Immature natural killer cell (primary cell): ENCODE results near the gene MEOX1. TPM values are rescaled to one million over a fixed set of nuclear protein-coding genes. Genes with fewer than 3 reads are reported as not detected.

Experiments used
- DNase-seq, 3 donors: peaks; one replicate each; pipeline ENCODE4 v3.0.0; 2022; ENCODE audit warnings: mixed read lengths in 1 of 3
- H3K27ac Mint-ChIP-seq, 6 donors: one replicate each; pipeline ENCODE4 v1.8.0; 2020; ENCODE audit warnings: mixed read lengths in 6 of 6, mild to moderate bottlenecking in 5 of 6, inconsistent platforms in 4 of 6, moderate library complexity in 3 of 6
- H3K27me3 Mint-ChIP-seq, 3 donors: one replicate each; pipeline ENCODE4 v1.8.0; 2020 to 2021; ENCODE audit warnings: low read depth in 3 of 3, mild to moderate bottlenecking in 3 of 3, mixed read lengths in 3 of 3, moderate library complexity in 3 of 3, inconsistent platforms in 1 of 3
- H3K36me3 Mint-ChIP-seq, 3 donors: one replicate each; pipeline ENCODE4 v1.8.0; 2020; ENCODE audit warnings: mixed read lengths in 3 of 3, inconsistent platforms in 2 of 3, mild to moderate bottlenecking in 2 of 3
- H3K4me1 Mint-ChIP-seq, 2 donors: one replicate each; pipeline ENCODE4 v1.8.0; 2020; ENCODE audit warnings: inconsistent platforms in 2 of 2, mild to moderate bottlenecking in 2 of 2, mixed read lengths in 2 of 2, moderate library complexity in 1 of 2
- H3K4me3 Mint-ChIP-seq, 5 donors: one replicate each; pipeline ENCODE4 v1.8.0; 2020; ENCODE audit warnings: mild to moderate bottlenecking in 5 of 5, mixed read lengths in 5 of 5, inconsistent platforms in 3 of 5, moderate library complexity in 3 of 5
- H3K9me3 Mint-ChIP-seq, 6 donors: one replicate each; pipeline ENCODE4 v1.8.0; 2020; ENCODE audit warnings: mild to moderate bottlenecking in 6 of 6, mixed read lengths in 6 of 6, inconsistent platforms in 4 of 6, moderate library complexity in 3 of 6
- polyA plus RNA-seq, 3 donors: library from polyadenylated mRNA; unstranded; fragments of 300-500 nt; fragmentation: Illumina TruSeq; gene quantifications; one replicate each; pipeline ENCODE4 v1.2.3, GENCODE V29; 2021

Gene MEOX1
- polyA plus RNA-seq, 3 donors from 2014 or later: not detected

GRCh38 chr17:43671755-43672519 is 10.2 kb upstream of the MEOX1 start:
- no peaks in the 10 kb centered on the region for H3K4me1 Mint-ChIP-seq
- H3K27me3 Mint-ChIP-seq: peaks cover 2 to 7% (median 3%) of the 10 kb centered on the region in 3 donors
- DNase-seq: no peak
- H3K27ac Mint-ChIP-seq: no peak overlapping the region
- no peak overlapping the region for H3K4me3 Mint-ChIP-seq
- no peaks in the 10 kb centered on the region for H3K36me3 Mint-ChIP-seq
- H3K9me3 Mint-ChIP-seq: no peaks in the 10 kb centered on the region

- H3K4me3 Mint-ChIP-seq: no peak overlapping the region
- H3K9me3 Mint-ChIP-seq: no peaks in the 10 kb centered on the region
- H3K36me3 Mint-ChIP-seq: no peaks in the 10 kb centered on the region
- peaks cover 2 to 7% (median 2%) of the 10 kb centered on the region in 3 donors for H3K27me3 Mint-ChIP-seq
- DNase-seq: no peak
- H3K4me1 Mint-ChIP-seq: no peaks in the 10 kb centered on the region
- no peak overlapping the region for H3K27ac Mint-ChIP-seq
Measured at GRCh38 chr17:43671031-43671692, 9.4 kb upstream of the MEOX1 start.

- Mint-ChIP-seq H3K4me1 (no peaks in the 10 kb centered on the region), H3K9me3 (no peaks in the 10 kb centered on the region), H3K4me3 (no peak overlapping the region), H3K27me3 (peaks cover 2 to 7% (median 5%) of the 10 kb centered on the region in 3 donors), H3K36me3 (no peaks in the 10 kb centered on the region), H3K27ac (no peak overlapping the region)
- no peak for DNase-seq
Measured at GRCh38 chr17:43670645-43671030, 8.9 kb upstream of the MEOX1 start.

GRCh38 chr17:43669971-43670644 is 8.4 kb upstream of the MEOX1 start:
- Mint-ChIP-seq H3K36me3 (no peaks in the 10 kb centered on the region), H3K27ac (no peak overlapping the region), H3K9me3 (no peaks in the 10 kb centered on the region), H3K4me3 (no peak overlapping the region), H3K27me3 (peaks cover 2 to 7% (median 5%) of the 10 kb centered on the region in 3 donors), H3K4me1 (no peaks in the 10 kb centered on the region)
- DNase-seq: no peak

- H3K4me3 Mint-ChIP-seq: no peak overlapping the region
- no peaks in the 10 kb centered on the region for H3K9me3 Mint-ChIP-seq
- no peak overlapping the region for H3K27ac Mint-ChIP-seq
- H3K4me1 Mint-ChIP-seq: no peaks in the 10 kb centered on the region
- no peaks in the 10 kb centered on the region for H3K36me3 Mint-ChIP-seq
- peaks cover 2 to 5% (median 4%) of the 10 kb centered on the region in 3 donors for H3K27me3 Mint-ChIP-seq
- no peak for DNase-seq
Measured at GRCh38 chr17:43667947-43668348, 6.2 kb upstream of the MEOX1 start.

- H3K9me3 Mint-ChIP-seq: no peaks in the 10 kb centered on the region
- no peaks in the 10 kb centered on the region for H3K36me3 Mint-ChIP-seq
- DNase-seq: no peak
- H3K4me1 Mint-ChIP-seq: peaks cover 0 to under 1% of the 10 kb centered on the region in 2 donors
- H3K27ac Mint-ChIP-seq: no peak overlapping the region
- no peak overlapping the region for H3K4me3 Mint-ChIP-seq
- peaks cover 2 to 4% (median 3%) of the 10 kb centered on the region in 3 donors for H3K27me3 Mint-ChIP-seq
Measured at GRCh38 chr17:43667506-43667905, 5.8 kb upstream of the MEOX1 start.

GRCh38 chr17:43665937-43666236 is 4.2 kb upstream of the MEOX1 start:
- peaks cover 0 to 4% of the 10 kb centered on the region in 2 donors for H3K4me1 Mint-ChIP-seq
- no peaks in the 10 kb centered on the region for H3K9me3 Mint-ChIP-seq
- no peak overlapping the region for H3K4me3 Mint-ChIP-seq
- no peaks in the 10 kb centered on the region for H3K36me3 Mint-ChIP-seq
- H3K27me3 Mint-ChIP-seq: peaks cover 2 to 5% (median 3%) of the 10 kb centered on the region in 3 donors
- no peak overlapping the region for H3K27ac Mint-ChIP-seq
- no peak for DNase-seq

GRCh38 chr17:43665084-43665936 is 3.6 kb upstream of the MEOX1 start:
- no peak overlapping the region for H3K4me3 Mint-ChIP-seq

GRCh38 chr17:43664096-43664495 is 2.4 kb upstream of the MEOX1 start:
- Mint-ChIP-seq H3K9me3 (no peaks in the 10 kb centered on the region), H3K36me3 (no peaks in the 10 kb centered on the region), H3K4me1 (peaks cover 0 to 4% of the 10 kb centered on the region in 2 donors), H3K27me3 (peaks cover 0 to 5% (median 3%) of the 10 kb centered on the region in 3 donors), H3K4me3 (no peak overlapping the region), H3K27ac (no peak overlapping the region)
- no peak for DNase-seq

More at GRCh38 chr17:43665084-43665936, 3.6 kb upstream of the MEOX1 start:
- no peak for DNase-seq
- no peak overlapping the region for H3K27ac Mint-ChIP-seq
- H3K27me3 Mint-ChIP-seq: peaks cover 2 to 5% (median 3%) of the 10 kb centered on the region in 3 donors
- H3K9me3 Mint-ChIP-seq: no peaks in the 10 kb centered on the region
- H3K4me1 Mint-ChIP-seq: peaks cover 0 to 4% of the 10 kb centered on the region in 2 donors
- H3K36me3 Mint-ChIP-seq: no peaks in the 10 kb centered on the region

GRCh38 chr17:43663383-43663782 is 1.7 kb upstream of the MEOX1 start:
- Mint-ChIP-seq H3K27me3 (peaks cover 0 to 5% (median 3%) of the 10 kb centered on the region in 3 donors), H3K27ac (no peak overlapping the region), H3K9me3 (no peaks in the 10 kb centered on the region), H3K4me1 (peaks cover 0 to 4% of the 10 kb centered on the region in 2 donors), H3K4me3 (no peak overlapping the region), H3K36me3 (no peaks in the 10 kb centered on the region)
- no peak for DNase-seq

- no peaks in the 10 kb centered on the region for H3K9me3 Mint-ChIP-seq
- no peak for DNase-seq
- no peak overlapping the region for H3K4me3 Mint-ChIP-seq
- no peak overlapping the region for H3K27ac Mint-ChIP-seq
- H3K4me1 Mint-ChIP-seq: peaks cover 0 to 4% of the 10 kb centered on the region in 2 donors
- H3K27me3 Mint-ChIP-seq: peaks cover under 1 to 5% (median 3%) of the 10 kb centered on the region in 3 donors
- no peaks in the 10 kb centered on the region for H3K36me3 Mint-ChIP-seq
Measured at GRCh38 chr17:43662413-43663141, 855 bp upstream of the MEOX1 start.

- Mint-ChIP-seq H3K9me3 (no peaks in the 10 kb centered on the region), H3K4me3 (no peak overlapping the region), H3K27ac (no peak overlapping the region), H3K4me1 (peaks cover 3 to 4% of the 10 kb centered on the region in 2 donors), H3K36me3 (no peaks in the 10 kb centered on the region), H3K27me3 (peaks cover 1 to 5% (median 3%) of the 10 kb centered on the region in 3 donors)
- DNase-seq: no peak
Measured at GRCh38 chr17:43660816-43661493, 767 bp downstream of the MEOX1 start.
